HFFc6 (cell line): ENCODE results near the gene PTPRD. TPM values are rescaled to one million over a fixed set of nuclear protein-coding genes. Genes with fewer than 3 reads are reported as not detected.

ENCODE experiments used
- DNase-seq: peaks from one replicate; pipeline ENCODE4 v3.0.0-alpha.2; 2018
- H3K27ac Mint-ChIP-seq: 2 replicates; pipeline ENCODE4 v1.8.0; 2020; ENCODE audit warnings: mild to moderate bottlenecking, mixed read lengths
- H3K27me3 Mint-ChIP-seq: 2 replicates; pipeline ENCODE4 v1.8.0; 2021; ENCODE audit warnings: mild to moderate bottlenecking, moderate library complexity, mixed read lengths; ENCODE audit not compliant: insufficient read depth
- H3K36me3 Mint-ChIP-seq: 2 replicates; pipeline ENCODE4 v1.8.0; 2021; ENCODE audit warnings: low read depth, mixed read lengths
- H3K4me1 Mint-ChIP-seq: 2 replicates; pipeline ENCODE4 v1.8.0; 2020; ENCODE audit warnings: low read depth, mixed read lengths
- H3K4me3 Mint-ChIP-seq: 2 replicates; pipeline ENCODE4 v1.8.0; 2020; ENCODE audit warnings: mild to moderate bottlenecking, moderate library complexity, mixed read lengths
- H3K9me3 Mint-ChIP-seq: 2 replicates; pipeline ENCODE4 v1.8.0; 2020; ENCODE audit warnings: mild to moderate bottlenecking, mixed read lengths
- CTCF ChIP-seq: fragments of 200-600 bp; sonication (generic); IDR thresholded peaks from 2 replicates; pipeline ENCODE4 v1.5.0; 2021; ENCODE audit warnings: antibody characterized with exemption, mild to moderate bottlenecking
- total RNA-seq, 6 experiments: library from RNA; stranded (reverse); fragmentation: NEBNext Ultra II Directional; extraction: Animal tissue kit (Norgen Biotek cat#: 25700); gene quantifications; 2 replicates in 1 of 6; 3 replicates in 5 of 6; pipeline ENCODE4 v1.2.3, GENCODE V29; 2021

The PTPRD gene
- total RNA-seq, 6 experiments from 2014 or later = not detected

GRCh38 chr9:8903077-8903476 lies 1709.7 kb downstream of the PTPRD start:
- no peaks in the 10 kb centered on the region for H3K4me1 Mint-ChIP-seq
- DNase-seq = no peak
- H3K27me3 Mint-ChIP-seq = no peaks in the 10 kb centered on the region
- peaks cover 19% of the 10 kb centered on the region for H3K9me3 Mint-ChIP-seq
- H3K27ac Mint-ChIP-seq = no peak overlapping the region
- no peak overlapping the region for H3K4me3 Mint-ChIP-seq
- no peaks in the 10 kb centered on the region for H3K36me3 Mint-ChIP-seq
- no peak for TF ChIP-seq CTCF

GRCh38 chr9:8901146-8901545 lies 1711.7 kb downstream of the PTPRD start:
- H3K36me3 Mint-ChIP-seq = no peaks in the 10 kb centered on the region
- DNase-seq = no peak
- no peak overlapping the region for H3K4me3 Mint-ChIP-seq
- no peak for TF ChIP-seq CTCF
- no peak overlapping the region for H3K27ac Mint-ChIP-seq
- no peaks in the 10 kb centered on the region for H3K27me3 Mint-ChIP-seq
- H3K4me1 Mint-ChIP-seq = no peaks in the 10 kb centered on the region
- peaks cover 11% of the 10 kb centered on the region for H3K9me3 Mint-ChIP-seq

- no peak overlapping the region for H3K4me3 Mint-ChIP-seq
- H3K9me3 Mint-ChIP-seq = peaks cover 4% of the 10 kb centered on the region
- DNase-seq = no peak
- no peaks in the 10 kb centered on the region for H3K36me3 Mint-ChIP-seq
- no peak overlapping the region for H3K27ac Mint-ChIP-seq
- TF ChIP-seq CTCF = no peak
- no peaks in the 10 kb centered on the region for H3K27me3 Mint-ChIP-seq
- H3K4me1 Mint-ChIP-seq = no peaks in the 10 kb centered on the region
Observed at GRCh38 chr9:8899511-8899910, 1713.3 kb downstream of the PTPRD start.

GRCh38 chr9:8895861-8896224 lies 1717.0 kb downstream of the PTPRD start:
- Mint-ChIP-seq H3K27me3 (no peaks in the 10 kb centered on the region), H3K9me3 (peaks cover 14% of the 10 kb centered on the region), H3K27ac (no peak overlapping the region), H3K4me3 (no peak overlapping the region), H3K36me3 (no peaks in the 10 kb centered on the region), H3K4me1 (no peaks in the 10 kb centered on the region)
- peak; percentile 46 for TF ChIP-seq CTCF
- no peak for DNase-seq

GRCh38 chr9:8895106-8895860 lies 1717.5 kb downstream of the PTPRD start:
- TF ChIP-seq CTCF = no peak
- H3K27me3 Mint-ChIP-seq = no peaks in the 10 kb centered on the region
- no peaks in the 10 kb centered on the region for H3K36me3 Mint-ChIP-seq
- no peak overlapping the region for H3K4me3 Mint-ChIP-seq
- DNase-seq = no peak
- no peaks in the 10 kb centered on the region for H3K4me1 Mint-ChIP-seq
- peaks cover 14% of the 10 kb centered on the region for H3K9me3 Mint-ChIP-seq
- no peak overlapping the region for H3K27ac Mint-ChIP-seq
